ENCODE results near the gene DSCAM.
"Not testable (repeated sequence)": the region's sequence is repeated elsewhere in the genome, so short reads cannot be mapped to it uniquely, and the experiment has no call there.

DSCAM gene, protein sequence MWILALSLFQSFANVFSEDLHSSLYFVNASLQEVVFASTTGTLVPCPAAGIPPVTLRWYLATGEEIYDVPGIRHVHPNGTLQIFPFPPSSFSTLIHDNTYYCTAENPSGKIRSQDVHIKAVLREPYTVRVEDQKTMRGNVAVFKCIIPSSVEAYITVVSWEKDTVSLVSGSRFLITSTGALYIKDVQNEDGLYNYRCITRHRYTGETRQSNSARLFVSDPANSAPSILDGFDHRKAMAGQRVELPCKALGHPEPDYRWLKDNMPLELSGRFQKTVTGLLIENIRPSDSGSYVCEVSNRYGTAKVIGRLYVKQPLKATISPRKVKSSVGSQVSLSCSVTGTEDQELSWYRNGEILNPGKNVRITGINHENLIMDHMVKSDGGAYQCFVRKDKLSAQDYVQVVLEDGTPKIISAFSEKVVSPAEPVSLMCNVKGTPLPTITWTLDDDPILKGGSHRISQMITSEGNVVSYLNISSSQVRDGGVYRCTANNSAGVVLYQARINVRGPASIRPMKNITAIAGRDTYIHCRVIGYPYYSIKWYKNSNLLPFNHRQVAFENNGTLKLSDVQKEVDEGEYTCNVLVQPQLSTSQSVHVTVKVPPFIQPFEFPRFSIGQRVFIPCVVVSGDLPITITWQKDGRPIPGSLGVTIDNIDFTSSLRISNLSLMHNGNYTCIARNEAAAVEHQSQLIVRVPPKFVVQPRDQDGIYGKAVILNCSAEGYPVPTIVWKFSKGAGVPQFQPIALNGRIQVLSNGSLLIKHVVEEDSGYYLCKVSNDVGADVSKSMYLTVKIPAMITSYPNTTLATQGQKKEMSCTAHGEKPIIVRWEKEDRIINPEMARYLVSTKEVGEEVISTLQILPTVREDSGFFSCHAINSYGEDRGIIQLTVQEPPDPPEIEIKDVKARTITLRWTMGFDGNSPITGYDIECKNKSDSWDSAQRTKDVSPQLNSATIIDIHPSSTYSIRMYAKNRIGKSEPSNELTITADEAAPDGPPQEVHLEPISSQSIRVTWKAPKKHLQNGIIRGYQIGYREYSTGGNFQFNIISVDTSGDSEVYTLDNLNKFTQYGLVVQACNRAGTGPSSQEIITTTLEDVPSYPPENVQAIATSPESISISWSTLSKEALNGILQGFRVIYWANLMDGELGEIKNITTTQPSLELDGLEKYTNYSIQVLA (N-terminal part only)

DNA sequence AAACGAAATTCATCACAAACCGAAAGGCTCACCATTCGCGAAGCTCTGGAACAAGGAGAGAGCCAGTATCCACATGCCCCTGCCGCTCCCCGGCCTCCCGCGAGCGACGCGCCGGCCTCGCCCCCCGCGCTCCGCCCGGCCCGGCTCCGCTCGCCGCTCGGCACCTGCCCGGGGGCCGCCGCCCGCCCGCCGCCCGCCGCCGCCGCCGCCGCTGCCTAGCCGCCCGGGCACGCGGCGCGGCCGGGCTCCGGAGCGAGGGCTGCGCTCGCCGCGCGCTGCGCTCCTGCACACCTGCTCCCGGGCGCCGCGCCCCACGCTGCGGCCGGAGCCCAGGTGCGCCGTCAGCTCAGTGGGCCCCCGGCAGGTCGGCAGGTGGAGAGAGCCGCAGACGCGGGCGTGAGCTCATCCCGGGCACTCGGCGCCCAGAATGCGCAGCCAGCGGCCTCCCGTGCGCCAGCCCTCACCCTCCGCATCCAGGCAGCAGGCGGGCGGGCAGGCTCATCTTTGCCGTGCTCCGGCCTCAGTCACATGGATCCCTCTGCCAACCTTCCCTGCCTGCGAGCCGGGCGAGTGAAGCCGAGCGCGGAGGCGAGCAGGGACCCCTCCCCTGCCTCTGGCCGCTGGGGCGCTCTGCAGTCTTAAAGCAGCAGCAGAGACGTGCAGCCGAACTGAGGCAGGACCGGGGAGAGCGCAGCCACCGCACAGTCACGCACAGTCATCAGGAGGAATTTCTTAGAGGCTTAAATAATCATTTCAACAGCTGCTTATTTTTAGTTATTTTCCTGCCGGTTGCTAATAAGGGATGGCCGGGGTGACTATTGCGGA, at the start of gene DSCAM:
Gene DSCAM (minus strand): TSS at position 572 of the 825 bp plus-strand sequence. CDS start 497 bp downstream, at position 75.
- peak; percentile 69 for DNase-seq

DNA sequence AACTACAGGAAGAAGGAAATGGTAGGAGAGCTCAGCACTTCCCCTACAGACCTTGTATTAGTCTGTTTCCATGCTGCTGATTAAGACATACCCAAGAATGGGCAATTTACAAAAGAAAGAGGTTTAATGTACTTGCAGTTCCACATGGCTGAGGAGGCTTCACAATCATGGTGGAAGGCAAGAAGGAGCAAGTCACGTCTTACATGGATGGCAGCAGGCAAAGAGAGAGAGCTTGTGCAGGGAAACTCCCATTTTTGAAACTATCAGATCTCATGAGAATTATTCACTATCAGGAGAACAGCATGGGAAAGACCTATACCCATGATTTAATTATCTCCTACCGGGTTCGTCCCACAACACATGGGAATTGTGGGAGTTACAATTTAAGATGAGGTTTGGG, 48.7 kb upstream of the DSCAM start:
- not testable (repeated sequence) for DNase-seq

GRCh38 chr21:40886931-40887330, 40.0 kb upstream of the DSCAM start:
- DNase-seq = no peak

GRCh38 chr21:40886006-40886405, 39.0 kb upstream of the DSCAM start:
- no peak for DNase-seq

DNA sequence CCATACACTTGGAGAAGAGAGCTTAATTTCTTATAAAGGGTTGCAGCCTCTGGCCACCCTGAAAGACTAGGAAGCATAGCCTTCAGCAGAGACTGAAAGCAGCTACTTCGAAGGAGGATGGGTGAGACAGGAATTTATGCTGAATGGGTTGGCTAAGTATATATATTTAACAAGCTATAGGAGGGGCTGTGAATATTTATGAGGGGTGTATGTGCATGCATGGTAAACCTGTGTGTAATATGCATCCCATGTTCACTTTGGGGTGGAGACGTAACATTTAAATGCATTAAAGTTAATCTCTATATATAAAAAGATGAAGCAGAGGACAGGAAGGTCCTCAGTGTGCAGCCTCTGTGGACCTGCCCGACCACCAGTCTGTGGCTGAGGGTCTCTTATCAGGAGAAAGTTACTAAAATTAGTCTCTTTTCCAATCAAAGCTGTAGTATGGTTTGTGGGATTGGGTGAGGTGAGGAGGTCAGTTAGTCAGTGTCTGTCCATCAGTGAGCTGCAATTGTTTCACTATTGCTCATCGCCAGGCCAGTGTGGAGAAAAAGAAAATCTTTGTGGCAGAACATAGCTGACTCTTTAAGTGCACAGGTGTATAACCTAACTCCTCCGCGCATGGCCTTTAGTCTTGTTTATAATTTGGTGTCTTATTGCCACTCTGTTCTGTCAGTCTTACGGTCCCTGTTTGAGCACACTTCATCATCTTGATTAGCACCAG, 35.4 kb upstream of the DSCAM start:
- DNase-seq = no peak

- no peak for DNase-seq
These were observed 34.8 kb upstream of the DSCAM start for GRCh38 chr21:40881767-40882166.

DNA sequence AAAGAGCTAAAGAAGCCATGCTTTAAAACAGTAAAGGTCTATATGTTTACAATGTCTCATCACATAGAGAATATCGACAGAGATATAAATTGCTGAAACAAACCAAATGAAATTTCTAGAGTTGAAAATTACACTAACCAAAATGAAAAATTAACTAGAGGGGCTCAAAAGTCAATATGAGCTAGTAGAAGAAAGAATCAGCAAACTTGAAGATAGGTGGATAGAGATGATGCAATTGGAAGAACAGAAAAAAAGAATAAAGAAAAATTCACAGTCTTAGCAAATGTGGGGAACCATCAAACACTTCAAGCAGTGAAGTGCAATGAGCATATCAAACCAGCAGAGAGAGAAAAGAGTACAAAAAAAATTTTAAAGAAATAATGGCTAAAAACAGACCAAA, 24.1 kb upstream of the DSCAM start:
- no peak for DNase-seq

DNA sequence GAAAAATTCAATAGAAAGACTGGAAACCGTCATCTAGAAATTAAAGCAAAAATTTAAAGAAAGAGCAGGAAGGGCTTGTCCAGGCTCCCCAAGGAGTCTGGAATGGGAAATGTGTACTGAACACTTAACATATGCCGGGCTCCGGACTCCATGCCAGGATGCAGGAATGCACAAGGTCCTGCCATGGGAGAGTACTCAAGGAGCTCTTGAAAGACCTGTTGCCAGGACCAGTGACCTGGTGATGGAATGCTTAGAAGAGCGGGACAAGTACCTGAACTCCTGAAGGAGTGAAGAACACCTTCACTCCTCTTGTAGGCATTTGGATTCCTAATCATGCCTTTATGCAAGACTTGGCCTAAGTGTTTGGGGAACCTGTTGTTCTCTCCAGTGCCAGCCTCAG, 16.9 kb upstream of the DSCAM start:
- no peak for DNase-seq

DNA sequence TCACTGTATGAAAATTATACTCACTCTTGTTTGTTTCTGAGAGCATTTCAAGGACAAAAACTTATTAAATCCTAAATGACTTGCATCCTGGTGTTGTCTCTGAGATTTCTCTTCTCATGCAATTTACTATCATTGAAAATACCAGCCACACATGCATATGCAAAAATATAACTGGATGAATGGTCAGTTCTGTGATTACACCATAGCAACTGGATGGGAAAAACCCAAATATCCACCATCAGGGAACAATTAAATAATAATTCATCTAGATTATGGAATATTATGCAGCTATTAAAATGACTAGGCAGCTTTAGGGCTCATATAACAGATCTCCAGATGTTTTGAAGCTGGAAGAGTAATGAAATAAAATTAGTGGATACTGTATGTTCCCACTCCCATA, 11.6 kb upstream of the DSCAM start:
- DNase-seq = no peak

GRCh38 chr21:40853956-40854688, 7.2 kb upstream of the DSCAM start:
- DNase-seq = no peak

DNA sequence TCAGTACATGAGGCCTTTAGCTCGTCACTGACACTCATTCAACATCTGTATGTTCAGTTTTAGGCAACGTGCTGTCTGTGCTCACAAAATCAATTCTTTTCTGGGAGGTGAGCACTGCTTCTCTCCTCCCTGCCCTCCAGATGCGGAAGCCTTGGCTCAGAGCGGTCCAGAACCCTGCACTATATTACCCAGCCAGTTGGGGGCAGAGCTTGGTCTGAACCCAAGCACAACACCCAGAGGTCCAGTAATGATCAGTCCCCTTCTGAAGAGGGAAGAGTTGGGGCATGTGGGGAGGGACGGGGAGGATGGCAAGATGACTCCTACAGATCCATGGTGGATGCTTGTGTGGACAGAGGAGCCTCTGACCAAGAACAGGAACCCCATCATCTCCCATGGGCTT, 5.6 kb upstream of the DSCAM start:
- DNase-seq = no peak

DNA sequence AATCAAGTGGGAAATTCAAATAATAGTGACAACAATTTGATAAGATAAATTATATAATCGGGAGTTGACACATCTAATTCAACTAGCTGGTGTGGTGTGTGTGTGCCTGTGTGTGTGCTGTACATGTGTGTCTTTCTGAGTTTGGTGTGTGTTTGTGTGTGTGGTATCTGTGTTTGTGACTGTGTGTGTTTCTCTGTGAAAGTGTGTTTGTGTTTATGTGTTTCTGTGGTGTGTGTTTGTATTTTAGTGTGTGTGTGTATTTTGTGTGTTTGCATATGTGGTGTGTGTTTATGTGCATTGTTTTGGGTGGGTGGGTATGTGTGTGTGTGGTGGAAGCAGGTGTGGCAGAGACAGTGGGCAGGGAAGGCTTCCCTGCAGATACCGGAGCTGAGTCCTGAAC, 4.8 kb upstream of the DSCAM start:
- no peak for DNase-seq

DNA sequence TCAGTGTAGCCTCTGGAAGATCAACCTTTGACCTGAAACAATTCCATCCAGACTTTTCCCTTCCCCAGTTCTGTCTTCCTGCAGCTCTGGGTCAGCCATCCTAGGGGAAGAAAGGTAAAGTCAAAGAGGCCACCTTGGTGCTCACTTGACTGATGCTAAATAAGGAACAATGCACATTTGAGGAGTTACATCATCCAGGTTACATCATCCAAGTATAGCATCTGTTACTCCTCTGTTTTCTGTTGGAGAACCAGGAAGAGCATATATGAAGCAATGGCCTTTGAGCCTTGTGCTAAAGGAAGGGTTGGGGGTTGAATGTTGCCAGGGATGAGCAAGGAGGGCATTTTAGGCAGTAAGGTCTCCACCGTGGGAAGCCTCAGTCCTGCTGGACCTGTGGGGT, 3.1 kb upstream of the DSCAM start:
- no peak for DNase-seq

DNA sequence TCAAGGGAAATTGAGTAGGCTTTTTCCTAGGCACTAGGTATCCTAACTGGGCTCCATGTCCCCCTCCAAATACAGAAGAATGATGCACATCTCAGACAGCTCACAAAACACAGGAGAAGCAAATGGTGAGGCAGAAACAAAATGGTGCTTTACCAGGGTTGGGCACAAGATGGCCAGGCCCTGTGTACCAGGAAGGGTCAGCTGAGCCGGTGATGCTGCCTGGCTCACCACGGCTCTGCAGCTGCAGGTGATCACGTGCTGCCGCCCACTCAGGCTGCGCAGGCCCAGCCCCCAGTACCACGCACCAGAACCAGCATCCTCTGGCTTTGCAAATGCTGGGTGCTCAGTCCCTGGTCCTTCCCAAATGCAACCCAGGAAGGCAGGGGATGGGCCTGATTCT, 993 bp upstream of the DSCAM start:
- no peak for DNase-seq

DNA sequence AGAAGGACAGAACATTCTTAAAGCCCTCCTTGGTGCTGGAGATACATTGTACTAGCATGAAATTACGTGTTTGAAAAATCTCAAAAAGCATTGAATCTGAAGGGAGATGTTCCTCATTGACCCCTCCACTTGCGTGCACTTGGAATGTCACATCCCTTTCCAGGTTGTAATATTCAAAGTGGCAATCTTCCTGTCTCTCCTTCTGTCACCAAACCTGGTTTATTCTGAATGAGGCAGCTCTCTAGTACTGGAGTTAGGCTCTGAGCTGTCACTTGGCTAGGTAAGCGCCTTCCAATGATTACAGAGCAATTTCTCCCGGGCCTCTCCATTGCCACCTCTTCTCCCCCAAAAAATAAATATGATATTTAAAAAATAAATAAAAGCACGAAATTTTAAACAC, 855 bp downstream of the DSCAM start:
- peak; percentile 28 for DNase-seq

DNA sequence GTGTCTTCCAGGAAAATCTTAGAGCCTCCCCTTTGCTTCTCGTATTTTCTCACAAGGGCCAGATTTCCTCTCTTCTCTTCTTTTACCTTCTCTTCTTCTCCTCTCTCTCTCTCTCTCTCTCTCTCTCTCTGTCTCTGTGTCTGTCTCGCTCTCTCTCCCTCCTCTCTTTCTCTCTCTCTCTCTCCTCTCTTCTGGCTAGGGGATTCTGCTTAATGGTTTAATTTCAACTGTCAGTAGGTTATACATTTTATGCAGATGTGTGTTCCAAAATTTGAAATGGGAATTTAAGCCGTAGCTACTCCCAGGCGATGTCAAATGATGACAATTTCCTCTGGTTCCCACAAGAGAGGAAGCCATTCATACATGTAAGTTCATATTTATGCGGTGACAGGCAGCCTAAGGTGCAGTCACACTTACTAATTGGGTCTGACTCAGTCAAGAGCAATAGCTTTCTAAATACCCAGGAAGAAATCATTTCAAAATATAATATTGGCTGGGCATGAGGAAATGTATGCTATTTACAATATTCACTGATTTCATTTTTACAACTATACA, 1.4 kb downstream of the DSCAM start:
- no peak for DNase-seq

DNA sequence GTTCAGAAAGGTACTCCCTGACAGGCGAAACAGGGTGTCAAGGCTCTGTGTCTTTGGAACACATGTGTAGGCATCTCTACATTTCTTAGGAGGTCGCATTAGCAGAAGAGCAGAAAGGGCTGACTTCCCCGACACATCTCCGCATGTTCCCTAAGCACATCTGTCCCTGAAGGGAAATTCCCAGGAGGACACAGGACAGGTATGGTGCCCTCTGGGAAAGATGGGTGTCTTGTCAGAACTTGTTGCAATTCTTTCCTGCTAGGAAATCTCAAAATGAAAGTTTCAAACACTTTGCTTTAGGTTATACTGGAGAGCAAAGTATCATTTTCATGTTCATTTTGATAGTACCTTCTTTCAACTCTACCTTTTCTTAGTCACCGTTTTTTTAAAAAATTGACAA, 2.0 kb downstream of the DSCAM start:
- no peak for DNase-seq

DNA sequence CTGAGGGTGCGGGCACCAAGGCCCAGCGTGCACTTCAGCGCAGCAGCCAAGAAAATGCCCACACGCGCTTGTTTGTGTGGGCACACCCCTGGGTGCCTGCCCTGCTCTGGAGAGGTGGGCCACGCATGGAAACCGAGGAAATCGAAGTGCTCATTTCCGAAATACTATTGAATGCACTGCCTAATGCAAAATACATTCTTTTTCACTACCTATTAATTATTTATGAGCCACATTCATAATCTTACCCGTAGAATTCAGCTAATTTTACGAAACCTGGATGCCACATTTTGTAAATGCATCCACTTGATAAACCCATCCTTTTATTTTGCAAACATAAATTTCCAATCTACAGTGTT, 4.8 kb downstream of the DSCAM start:
- no peak for DNase-seq

- DNase-seq = peak; percentile 79
These were observed 5.3 kb downstream of the DSCAM start for GRCh38 chr21:40841524-40842196.

- DNase-seq = no peak
These were observed 6.4 kb downstream of the DSCAM start for GRCh38 chr21:40840401-40841125.
